ENCODE data around the gene UBE2G2. TPM values are rescaled to one million over a fixed set of nuclear protein-coding genes. Genes with fewer than 3 reads are reported as not detected.
"Not testable (repeated sequence)": the region's sequence is repeated elsewhere in the genome, so short reads cannot be mapped to it uniquely, and the experiment has no call there.

The UBE2G2 gene
- total and polyA plus RNA-seq, 3 donors from 2014 or later = 38.9 to 82.8 (median 73.6) TPM

- WGBS, 2 donors = 88 to 91% methylated on average over 21 to 26 of the region's 26 CpGs
- H3K27me3 ChIP-seq = no peaks in the 10 kb centered on the region
- no peak overlapping the region for H3K4me3 ChIP-seq
- intact Hi-C loops (cut with DNase I; ENCODE audit: low total_unique reads) = no loop called here
- TF ChIP-seq, protein P1, sequence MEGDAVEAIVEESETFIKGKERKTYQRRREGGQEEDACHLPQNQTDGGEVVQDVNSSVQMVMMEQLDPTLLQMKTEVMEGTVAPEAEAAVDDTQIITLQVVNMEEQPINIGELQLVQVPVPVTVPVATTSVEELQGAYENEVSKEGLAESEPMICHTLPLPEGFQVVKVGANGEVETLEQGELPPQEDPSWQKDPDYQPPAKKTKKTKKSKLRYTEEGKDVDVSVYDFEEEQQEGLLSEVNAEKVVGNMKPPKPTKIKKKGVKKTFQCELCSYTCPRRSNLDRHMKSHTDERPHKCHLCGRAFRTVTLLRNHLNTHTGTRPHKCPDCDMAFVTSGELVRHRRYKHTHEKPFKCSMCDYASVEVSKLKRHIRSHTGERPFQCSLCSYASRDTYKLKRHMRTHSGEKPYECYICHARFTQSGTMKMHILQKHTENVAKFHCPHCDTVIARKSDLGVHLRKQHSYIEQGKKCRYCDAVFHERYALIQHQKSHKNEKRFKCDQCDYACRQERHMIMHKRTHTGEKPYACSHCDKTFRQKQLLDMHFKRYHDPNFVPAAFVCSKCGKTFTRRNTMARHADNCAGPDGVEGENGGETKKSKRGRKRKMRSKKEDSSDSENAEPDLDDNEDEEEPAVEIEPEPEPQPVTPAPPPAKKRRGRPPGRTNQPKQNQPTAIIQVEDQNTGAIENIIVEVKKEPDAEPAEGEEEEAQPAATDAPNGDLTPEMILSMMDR (IDR thresholded peaks at IDR 0.05) = no peak
- no peak for TF ChIP-seq POLR2A (IDR thresholded peaks at IDR 0.05)
- DNase-seq = no peak
- no peak overlapping the region for H3K27ac ChIP-seq
- H3K4me1 ChIP-seq = peaks cover 6% of the 10 kb centered on the region
- no peaks in the 10 kb centered on the region for H3K36me3 ChIP-seq (ENCODE audit: low read depth, missing control alignments)
- H3K9me3 ChIP-seq = no peaks in the 10 kb centered on the region
These were observed 32.8 kb upstream of the UBE2G2 start for GRCh38 chr21:44834231-44834950.

GRCh38 chr21:44833663-44834062 is 32.0 kb upstream of the UBE2G2 start:
- Histone ChIP-seq H3K27me3 (no peaks in the 10 kb centered on the region), H3K9me3 (no peaks in the 10 kb centered on the region), H3K4me3 (no peak overlapping the region), H3K36me3 (ENCODE audit: low read depth, missing control alignments) (no peaks in the 10 kb centered on the region), H3K4me1 (peaks cover 6% of the 10 kb centered on the region), H3K27ac (no peak overlapping the region)
- 91 to 96% methylated on average over 5 of the region's 5 CpGs for WGBS, 2 donors
- no peak for DNase-seq
- intact Hi-C loops (cut with DNase I; ENCODE audit: low total_unique reads) = no loop called here
- TF ChIP-seq, protein P1 (IDR thresholded peaks at IDR 0.05) = no peak
- TF ChIP-seq POLR2A (IDR thresholded peaks at IDR 0.05) = no peak

GRCh38 chr21:44832516-44833255 is 31.1 kb upstream of the UBE2G2 start:
- WGBS, 2 donors = 84% methylated on average over 23 of the region's 23 CpGs
- H3K27me3 ChIP-seq; H3K36me3 ChIP-seq (ENCODE audit: low read depth, missing control alignments); H3K4me1 ChIP-seq; intact Hi-C loops (cut with DNase I; ENCODE audit: low total_unique reads); H3K27ac ChIP-seq; H3K9me3 ChIP-seq; H3K4me3 ChIP-seq; DNase-seq: not testable (repeated sequence)

DNA sequence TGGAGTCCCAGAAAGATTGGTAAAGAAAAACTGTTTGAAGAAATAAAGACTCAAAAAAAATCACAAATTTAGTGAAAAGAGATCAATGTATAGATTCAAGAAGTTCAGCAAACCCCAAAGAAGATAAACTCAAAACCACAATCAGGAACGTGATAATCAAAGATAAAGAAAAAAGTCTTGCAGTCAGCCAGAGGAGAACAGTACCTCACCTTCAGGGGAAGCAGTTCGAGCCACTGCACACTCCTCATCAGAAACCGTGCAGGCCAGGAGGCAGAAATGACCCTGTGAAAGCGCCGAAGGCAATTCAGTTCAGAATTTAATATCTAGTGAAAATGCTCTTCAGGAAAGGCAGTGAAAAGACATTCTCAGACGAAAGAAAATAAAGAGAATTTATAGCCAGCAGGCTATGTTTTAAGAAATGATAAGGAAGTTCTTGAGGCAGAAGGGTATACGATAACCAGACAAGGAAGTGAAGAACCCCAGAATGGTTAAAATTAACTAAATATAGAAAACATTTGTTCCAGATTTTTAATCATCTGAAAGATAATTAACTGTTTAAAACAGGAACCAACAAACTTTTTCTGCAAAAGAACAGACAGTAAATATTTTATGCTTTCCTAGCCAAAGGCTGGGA is 29.7 kb upstream of the UBE2G2 start:
- peaks cover under 1% of the 10 kb centered on the region for H3K4me1 ChIP-seq
- no peaks in the 10 kb centered on the region for H3K36me3 ChIP-seq (ENCODE audit: low read depth, missing control alignments)
- intact Hi-C loops (cut with DNase I; ENCODE audit: low total_unique reads) = no loop called here
- no peak overlapping the region for H3K4me3 ChIP-seq
- 48 to 51% methylated on average over 7 of the region's 7 CpGs for WGBS, 2 donors
- TF ChIP-seq, protein P1 (IDR thresholded peaks at IDR 0.05) = no peak
- no peak for TF ChIP-seq POLR2A (IDR thresholded peaks at IDR 0.05)
- H3K27ac ChIP-seq = no peak overlapping the region
- no peaks in the 10 kb centered on the region for H3K27me3 ChIP-seq
- DNase-seq = no peak
- H3K9me3 ChIP-seq = no peaks in the 10 kb centered on the region

DNA sequence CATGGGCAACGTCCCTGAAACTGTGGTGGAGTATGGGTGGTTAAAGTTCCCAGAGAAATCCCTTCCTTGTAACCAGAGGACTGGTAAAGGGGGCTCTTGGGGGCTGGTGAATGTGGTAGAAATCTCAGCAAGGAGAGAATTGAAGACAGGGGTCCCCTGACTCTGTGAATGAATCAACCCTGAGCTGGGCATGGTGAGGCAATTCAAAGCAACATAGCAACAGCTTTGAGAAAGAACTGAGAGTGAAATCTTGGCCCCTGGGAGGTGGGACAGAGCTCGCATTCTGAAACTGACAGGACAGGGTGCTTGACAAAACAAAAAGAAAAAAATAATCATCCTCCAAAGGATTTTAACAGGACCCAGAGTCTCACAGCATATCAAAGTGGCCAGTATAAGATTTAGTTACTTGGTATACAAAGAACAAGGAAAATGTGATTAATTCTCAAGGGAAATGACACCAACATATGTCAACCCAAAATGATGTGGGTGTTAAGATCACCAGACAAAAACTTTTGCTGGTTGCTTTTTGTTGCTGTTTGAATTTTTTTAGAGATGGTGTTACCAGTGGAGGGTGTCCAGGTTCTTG is 28.0 kb upstream of the UBE2G2 start:
- H3K36me3 ChIP-seq (ENCODE audit: low read depth, missing control alignments) = no peaks in the 10 kb centered on the region
- TF ChIP-seq, protein P1 (IDR thresholded peaks at IDR 0.05) = no peak
- no peak for TF ChIP-seq POLR2A (IDR thresholded peaks at IDR 0.05)
- H3K4me1 ChIP-seq = no peaks in the 10 kb centered on the region
- no peak overlapping the region for H3K4me3 ChIP-seq
- H3K27ac ChIP-seq = no peak overlapping the region
- no peak for DNase-seq
- no peaks in the 10 kb centered on the region for H3K9me3 ChIP-seq
- intact Hi-C loops (cut with DNase I; ENCODE audit: low total_unique reads) = no loop called here
- WGBS, 2 donors = 75 to 86% methylated on average over 2 of the region's 2 CpGs
- H3K27me3 ChIP-seq = no peaks in the 10 kb centered on the region
